GM12892 (cell line): ENCODE results near the gene KCNH8.

Experiments used
- POLR2A ChIP-seq: IDR thresholded peaks from 2 replicates; pipeline ENCODE4 v1.6.1; 2011; ENCODE audit warnings: low read depth, low read length, control low read depth
- TAF1 ChIP-seq: IDR thresholded peaks from 2 replicates; pipeline ENCODE4 v1.6.1; 2011; ENCODE audit warnings: low read depth, mild to moderate bottlenecking, control low read depth, low read length, borderline replicate concordance

DNA sequence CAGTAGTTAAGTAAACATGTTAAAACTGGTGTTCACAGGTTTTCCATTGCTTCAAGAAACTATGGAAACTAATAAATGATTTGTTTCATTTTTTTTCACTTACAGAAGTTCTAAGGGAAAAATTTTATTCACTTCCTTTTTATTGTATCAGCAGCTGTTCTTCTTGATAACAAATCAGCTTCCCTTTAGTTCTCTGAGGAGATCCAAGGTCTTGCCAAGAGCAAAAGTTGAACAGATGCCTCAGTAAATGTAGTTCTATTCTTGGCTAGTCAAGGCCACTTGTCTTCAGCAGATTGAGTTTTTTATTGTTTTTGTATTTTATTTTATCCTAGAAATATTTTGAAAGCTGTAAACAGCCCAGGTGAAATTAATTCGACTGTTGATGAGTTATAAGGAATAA is 41.8 kb downstream of the KCNH8 start:
- TF ChIP-seq TAF1 (no peak), POLR2A (no peak)
